K562 (cell line): Measurements from ENCODE around the gene ITGAV. TPM values are rescaled to one million over a fixed set of nuclear protein-coding genes. Genes with fewer than 3 reads are reported as not detected.

Experiments
- ATAC-seq: fragments of 200-7000 bp; cut with Tn5 transposase; 3 replicates; pipeline ENCODE4 v1.9.1; 2020; ENCODE audit warnings: moderate library complexity
- BruUV-seq: library from RNA; stranded (reverse); fragments of 400-500 nt; replicated peaks from 2 replicates; lab custom pipeline; 2021; lab: Mats Ljungman, UMichigan
- CTCF ChIA-PET: fragments of 300-600 bp; formaldehyde crosslinking; extraction: SDS; loops from one replicate; lab custom pipeline; 2021; ENCODE audit warnings: low intra/inter-chr PET ratio; lab: Yijun Ruan, JAX
- POLR2A ChIA-PET: fragments of 300-600, 350-650 bp; sonication (Branson Sonifier 250); formaldehyde crosslinking; extraction: SDS; loops from one replicate; lab custom pipeline; 2021; ENCODE audit warnings: antibody characterized with exemption, inconsistent platforms; lab: Yijun Ruan, JAX
- DNase-seq, 4 experiments: peaks; one replicate each; pipeline versions ENCODE4 v3.0.0 to v3.0.0-alpha.2; 2011 to 2018; ENCODE audit warnings: low spot score in 3 of 4, mixed read lengths in 3 of 4; ENCODE audit errors: extremely low read depth in 1 of 4
- FAIRE-seq: peaks from 2 replicates; lab custom pipeline; 2011; peaks lifted over from hg19 to GRCh38; lab: Jason Lieb, UNC
- H2AFZ ChIP-seq: 2 replicates; pipeline ENCODE4 v1.6.0; 2011; ENCODE audit warnings: low read depth, low read length, control low read depth, inconsistent platforms
- H3K27ac ChIP-seq: fragments of 200-600 bp; 3 replicates; pipeline ENCODE4 v1.8.0; 2011; ENCODE audit warnings: low read depth, mild to moderate bottlenecking, control low read depth, inconsistent platforms, low read length, moderate library complexity, mixed read lengths; ENCODE audit errors: extremely low read depth
- H3K27me3 ChIP-seq, 2 experiments: fragments of 300-600 bp in 1 of 2; 2 replicates in 1 of 2; 3 replicates in 1 of 2; pipeline versions ENCODE4 v1.6.0 to v1.8.0; 2011; ENCODE audit warnings: inconsistent platforms in 2 of 2, low read length in 2 of 2, mild to moderate bottlenecking in 1 of 2, mixed read lengths in 1 of 2, moderate library complexity in 1 of 2; ENCODE audit not compliant: control insufficient read depth in 2 of 2, insufficient read depth in 2 of 2
- H3K36me3 ChIP-seq: fragments of 300-600 bp; 3 replicates; pipeline ENCODE4 v1.8.0; 2011; ENCODE audit warnings: mild to moderate bottlenecking, low read length, inconsistent platforms; ENCODE audit not compliant: control insufficient read depth, insufficient read depth
- H3K4me1 ChIP-seq, 2 experiments: fragments of 200-600 bp in 1 of 2; replicated peaks in 1 of 2; 2 replicates in 1 of 2; 3 replicates in 1 of 2; pipeline versions ENCODE4 v1.5.1 to v1.8.0; 2011; ENCODE audit warnings: inconsistent platforms in 2 of 2, low read length in 2 of 2, mild to moderate bottlenecking in 1 of 2, mixed read lengths in 1 of 2, moderate library complexity in 1 of 2; ENCODE audit not compliant: control insufficient read depth in 2 of 2, insufficient read depth in 2 of 2
- H3K4me2 ChIP-seq: 2 replicates; pipeline ENCODE4 v1.6.1; 2011; ENCODE audit warnings: low read length, control low read depth, inconsistent platforms, mixed read lengths; ENCODE audit not compliant: insufficient read depth
- H3K4me3 ChIP-seq: fragments of 200-600 bp; sonication (generic), shearing (Covaris generic); 2 replicates; pipeline ENCODE4 v1.5.1; 2016; ENCODE audit warnings: control low read depth, inconsistent platforms
- H3K79me2 ChIP-seq: fragments of 200-600 bp; 3 replicates; pipeline ENCODE4 v1.8.0; 2011; ENCODE audit warnings: low read length, inconsistent platforms; ENCODE audit not compliant: control insufficient read depth, insufficient read depth
- H3K9ac ChIP-seq, 2 experiments: 2 replicates each; pipeline versions ENCODE4 v1.6.0 to v1.6.1; 2011; ENCODE audit warnings: low read depth in 2 of 2, low read length in 2 of 2, control low read depth in 1 of 2, inconsistent platforms in 1 of 2, mild to moderate bottlenecking in 1 of 2, mixed read lengths in 1 of 2; ENCODE audit not compliant: insufficient read depth in 1 of 2
- H3K9me1 ChIP-seq: one replicate; pipeline ENCODE4 v1.6.0; 2011; ENCODE audit warnings: inconsistent platforms, mild to moderate bottlenecking, low read length, moderate library complexity; ENCODE audit not compliant: control insufficient read depth, insufficient read depth
- H3K9me3 ChIP-seq: replicated peaks from 2 replicates; pipeline ENCODE4 v1.5.1; 2011; ENCODE audit warnings: low read depth, low read length, inconsistent platforms; ENCODE audit not compliant: control insufficient read depth, insufficient read depth
- H4K20me1 ChIP-seq: replicated peaks from 2 replicates; pipeline ENCODE4 v1.6.1; 2011; ENCODE audit warnings: low read length, inconsistent platforms, mixed read lengths; ENCODE audit not compliant: control insufficient read depth, insufficient read depth
- ARID3A ChIP-seq: IDR thresholded peaks from 2 replicates; pipeline ENCODE4 v1.6.1; 2012; ENCODE audit warnings: low read depth, low read length, improper control_type of control experiment, borderline replicate concordance
- BRF1 ChIP-seq: IDR thresholded peaks from 3 replicates; pipeline ENCODE4 v1.6.1; 2011; ENCODE audit warnings: borderline replicate concordance, mild to moderate bottlenecking; ENCODE audit not compliant: insufficient read length; ENCODE audit errors: extremely low read depth
- EGR1 ChIP-seq: fragments of 450-650 bp; conservative IDR thresholded peaks from 2 replicates; pipeline ENCODE4 v1.6.1; 2017; ENCODE audit warnings: mild to moderate bottlenecking
- FOSL1 ChIP-seq: fragments of 200-800 bp; sonication (Bioruptor generic); conservative IDR thresholded peaks from 2 replicates; pipeline ENCODE4 v1.6.1; 2016; ENCODE audit warnings: missing genetic modification characterization, missing compliant biosample characterization
- JUND ChIP-seq, 2 experiments: IDR thresholded peaks; 2 replicates in 1 of 2; 3 replicates in 1 of 2; pipeline ENCODE4 v1.6.1; 2011; ENCODE audit warnings: borderline replicate concordance in 2 of 2, low read depth in 2 of 2, low read length in 2 of 2, improper control_type of control experiment in 1 of 2, missing biosample characterization in 1 of 2, missing genetic modification characterization in 1 of 2, missing genetic modification reagents in 1 of 2
- KAT2B ChIP-seq: IDR thresholded peaks from one replicate; pipeline ENCODE4 v1.6.1; 2012; ENCODE audit warnings: low read depth, mild to moderate bottlenecking, control low read depth, inconsistent platforms, low read length, moderate library complexity
- MEIS2 ChIP-seq: fragments of 450-650 bp; IDR thresholded peaks from 2 replicates; pipeline ENCODE4 v1.6.1; 2014; ENCODE audit warnings: mild to moderate bottlenecking; ENCODE audit not compliant: partially characterized antibody
- ZNF395 ChIP-seq: fragments of 200-800 bp; sonication (Bioruptor generic); IDR thresholded peaks from 2 replicates; pipeline ENCODE4 v1.6.1; 2017; ENCODE audit warnings: missing genetic modification characterization, missing compliant biosample characterization
- ZNF695 ChIP-seq: fragments of 450-650 bp; formaldehyde crosslinking; IDR thresholded peaks from 2 replicates; pipeline ENCODE4 v1.4.0; 2020; ENCODE audit warnings: mild to moderate bottlenecking, moderate library complexity
- WGBS: fragments of 100-300 bp; shearing (Covaris generic); methylation state at CpG from one replicate; pipeline ENCODE4 v1.1.6; 2016; ENCODE audit warnings: low coverage, mixed read lengths; ENCODE audit not compliant: insufficient coverage; ENCODE audit errors: missing lambda C conversion rate; 5-methylcytosine and 5-hydroxymethylcytosine counted together
- in situ Hi-C: fragments of 300-500 bp; cut with MboI; formaldehyde crosslinking; loops from 4 replicates; pipeline ENCODE4 v1.15.0; 2018; ENCODE audit warnings: inconsistent platforms, mixed read lengths
- intact Hi-C: fragments of 100-400 bp; cut with micrococcal nuclease; formaldehyde crosslinking; loops from 2 replicates; pipeline ENCODE4 v1.14.2; 2022
- polyA plus RNA-seq, 8 experiments: library from polyadenylated mRNA; depleted of rRNA in 4 of 8; stranded (reverse) in 5 of 8; unstranded in 3 of 8; fragments of >200 nt; fragmentation: Nextera tagmentation in 2 of 8; fragmentation: Illumina TruSeq in 1 of 8; extraction: Ambion mirVana in 2 of 8; extraction: Trizol in 1 of 8; gene quantifications; 2 replicates each; pipeline versions ENCODE4 v1.2.1 to v1.2.3, GENCODE V29; 2011 to 2014; ENCODE audit warnings: inconsistent platforms in 1 of 8, missing spikeins in 1 of 8
- total RNA-seq, 7 experiments: library from RNA; depleted of rRNA in 6 of 7; stranded (reverse); fragments of >200 nt in 6 of 7; fragmentation: Illumina TruSeq in 2 of 7; extraction: Trizol in 2 of 7; gene quantifications; 2 replicates each; pipeline versions ENCODE4 v1.2.1 to v1.2.3, GENCODE V29; 2011 to 2021; ENCODE audit warnings: low replicate concordance in 1 of 7
- TF ChIP-seq, protein P1 (sequence below), 2 experiments: fragments of 450-650 bp in 1 of 2; sonication (generic) in 1 of 2; formaldehyde crosslinking in 1 of 2; IDR thresholded peaks in 1 of 2; conservative IDR thresholded peaks in 1 of 2; 2 replicates each; pipeline versions ENCODE4 v1.6.1 to v1.8.1; 2016 to 2023; ENCODE audit warnings: mild to moderate bottlenecking in 2 of 2, moderate library complexity in 2 of 2, inconsistent platforms in 1 of 2, missing genetic modification reagents in 1 of 2
- TF ChIP-seq, protein P2 (sequence below): fragments of 250-450 bp; sonication (Bioruptor Pico); IDR thresholded peaks from 2 replicates; pipeline ENCODE4 v1.4.0; 2020; ENCODE audit warnings: mild to moderate bottlenecking, moderate library complexity

The ITGAV gene
- total and polyA plus RNA-seq, 9 of the 15 experiments (the other 6 are each of a cell fraction or from before 2014, with no cell fraction given): 3.7 to 17.7 (median 10.7) TPM

DNA sequence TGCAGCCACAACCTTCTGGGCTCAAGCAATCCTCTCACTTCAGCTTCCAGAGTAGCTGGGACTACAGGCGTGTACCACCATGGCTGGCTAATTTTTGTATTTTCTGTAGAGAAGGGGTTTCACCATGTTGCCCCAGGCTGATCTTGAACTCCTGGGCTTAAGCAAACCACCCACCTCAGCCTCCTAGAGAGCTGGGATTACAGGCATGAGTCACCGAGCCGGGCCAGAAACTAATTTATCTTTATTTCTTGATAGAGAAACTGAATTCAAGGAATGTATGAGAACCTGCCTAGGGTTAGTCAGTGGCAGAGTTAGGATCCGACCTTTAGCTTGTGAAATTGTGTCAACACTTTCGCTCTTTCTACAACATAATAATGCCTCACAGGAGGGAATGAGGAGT lies 19.3 kb upstream of the ITGAV start:
- BruUV-seq: no TSS peak
- Histone ChIP-seq H2AFZ (peak overlapping the region; percentile 61), H3K36me3 (no peaks in the 10 kb centered on the region), H3K9me3 (no peaks in the 10 kb centered on the region), H3K27ac (no peak overlapping the region), H3K9ac (no peak overlapping the region), H3K4me3 (no peak overlapping the region), H4K20me1 (no peaks in the 10 kb centered on the region), H3K4me2 (peak overlapping the region; percentile 4; the same call in 1 of the 2 replicates), H3K27me3 (no peaks in the 10 kb centered on the region), H3K4me1 (peaks cover 0 to 5% of the 10 kb centered on the region in 2 experiments; a peak in 3 of 5 replicates), H3K9me1 (no peaks in the 10 kb centered on the region), H3K79me2 (no peaks in the 10 kb centered on the region)
- CTCF ChIA-PET: no interaction called here
- TF ChIP-seq FOSL1 (peak; percentile 61), ARID3A (0 out of 2 replicates have a peak, but pooled peaks have one; percentile 13), MEIS2 (peak; percentile 14), ZNF395 (CRISPR knock-in tag) (no peak), EGR1 (0 out of 2 replicates have a peak, but pooled peaks have one; percentile 17), KAT2B (no peak), JUND (IDR thresholded peaks at IDR 0.05; ENCODE audit: borderline replicate concordance, low read depth, low read length) (peak; percentile 67), JUND (tag; IDR thresholded peaks at IDR 0.05; ENCODE audit: borderline replicate concordance, low read depth, low read length) (peak; percentile 60; the same call in 1 of the 3 replicates), ZNF695 (CRISPR knock-in tag) (no peak), BRF1 (no peak)
- TF ChIP-seq, protein P1, sequence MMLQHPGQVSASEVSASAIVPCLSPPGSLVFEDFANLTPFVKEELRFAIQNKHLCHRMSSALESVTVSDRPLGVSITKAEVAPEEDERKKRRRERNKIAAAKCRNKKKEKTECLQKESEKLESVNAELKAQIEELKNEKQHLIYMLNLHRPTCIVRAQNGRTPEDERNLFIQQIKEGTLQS (IDR thresholded peaks at IDR 0.05): peak; percentile 74
- TF ChIP-seq, protein P1 (CRISPR knock-in tag; conservative IDR thresholded peaks at IDR 0.05): no peak
- TF ChIP-seq, protein P2, sequence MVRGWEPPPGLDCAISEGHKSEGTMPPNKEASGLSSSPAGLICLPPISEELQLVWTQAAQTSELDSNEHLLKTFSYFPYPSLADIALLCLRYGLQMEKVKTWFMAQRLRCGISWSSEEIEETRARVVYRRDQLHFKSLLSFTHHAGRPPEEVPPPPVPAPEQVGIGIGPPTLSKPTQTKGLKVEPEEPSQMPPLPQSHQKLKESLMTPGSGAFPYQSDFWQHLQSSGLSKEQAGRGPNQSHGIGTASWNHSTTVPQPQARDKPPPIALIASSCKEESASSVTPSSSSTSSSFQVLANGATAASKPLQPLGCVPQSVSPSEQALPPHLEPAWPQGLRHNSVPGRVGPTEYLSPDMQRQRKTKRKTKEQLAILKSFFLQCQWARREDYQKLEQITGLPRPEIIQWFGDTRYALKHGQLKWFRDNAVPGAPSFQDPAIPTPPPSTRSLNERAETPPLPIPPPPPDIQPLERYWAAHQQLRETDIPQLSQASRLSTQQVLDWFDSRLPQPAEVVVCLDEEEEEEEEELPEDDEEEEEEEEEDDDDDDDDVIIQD (CRISPR knock-in tag): no peak
- DNase-seq (peak in 1 of 4 experiments; percentile 56), ATAC-seq (peak; percentile 63), FAIRE-seq (peak; percentile 74)
- POLR2A ChIA-PET: interaction anchor here (1.5 kb wide), 2 partner anchors 15 to 24 kb away, joined by 3 to 4 read pairs; no protein-coding TSS in a partner anchor
- 10% methylated on average over 5 of the region's 5 CpGs for WGBS
- intact Hi-C loops: no loop called here
- in situ Hi-C loops: no loop called here
